ENCODE data around the gene PUS3.

Gene PUS3, protein sequence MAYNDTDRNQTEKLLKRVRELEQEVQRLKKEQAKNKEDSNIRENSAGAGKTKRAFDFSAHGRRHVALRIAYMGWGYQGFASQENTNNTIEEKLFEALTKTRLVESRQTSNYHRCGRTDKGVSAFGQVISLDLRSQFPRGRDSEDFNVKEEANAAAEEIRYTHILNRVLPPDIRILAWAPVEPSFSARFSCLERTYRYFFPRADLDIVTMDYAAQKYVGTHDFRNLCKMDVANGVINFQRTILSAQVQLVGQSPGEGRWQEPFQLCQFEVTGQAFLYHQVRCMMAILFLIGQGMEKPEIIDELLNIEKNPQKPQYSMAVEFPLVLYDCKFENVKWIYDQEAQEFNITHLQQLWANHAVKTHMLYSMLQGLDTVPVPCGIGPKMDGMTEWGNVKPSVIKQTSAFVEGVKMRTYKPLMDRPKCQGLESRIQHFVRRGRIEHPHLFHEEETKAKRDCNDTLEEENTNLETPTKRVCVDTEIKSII

DNA sequence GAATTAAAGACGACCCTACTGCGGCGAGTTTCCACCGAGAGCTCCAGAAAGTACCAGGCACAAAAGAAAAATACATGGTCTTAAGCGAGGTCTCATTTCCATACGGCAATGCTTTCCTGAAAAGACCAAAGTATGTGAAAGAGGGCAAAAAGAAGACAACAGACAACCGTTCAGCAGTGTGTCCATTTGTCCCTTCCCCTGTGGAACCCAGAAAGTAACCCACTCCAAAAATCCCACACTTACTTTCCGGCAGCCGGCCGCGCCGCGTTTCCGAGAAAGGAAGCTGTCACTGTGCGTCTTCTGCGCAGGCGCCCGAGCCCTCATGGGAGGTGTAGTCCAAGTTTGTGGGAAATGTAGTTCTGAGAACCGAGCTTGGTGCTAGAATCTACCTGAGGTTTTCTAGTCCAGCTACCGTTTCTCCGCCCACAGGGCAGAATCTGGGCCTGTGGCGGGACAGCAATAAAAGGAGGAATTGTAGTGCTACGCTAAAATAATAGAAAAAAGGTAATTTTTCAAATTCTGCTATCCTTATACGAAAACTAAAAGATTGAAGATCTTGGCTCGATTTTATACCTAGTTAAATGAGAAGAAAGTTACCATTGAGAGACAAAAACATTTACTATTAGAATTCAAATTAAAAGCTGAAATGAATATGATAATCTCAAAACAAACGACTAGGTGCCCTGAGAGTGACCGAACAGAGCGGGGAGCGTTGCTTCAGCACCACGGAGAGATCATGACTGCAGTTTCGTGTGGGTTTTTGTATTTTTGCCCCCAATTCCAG, at the start of gene PUS3:
Gene PUS3 (minus strand): TSS at position 280 of the 784 bp plus-strand sequence. CDS start 6,922 bp downstream, outside the sequence.
- DNase-seq (ENCODE audit: low spot score): peak; percentile 55
- no peak for FAIRE-seq

DNA sequence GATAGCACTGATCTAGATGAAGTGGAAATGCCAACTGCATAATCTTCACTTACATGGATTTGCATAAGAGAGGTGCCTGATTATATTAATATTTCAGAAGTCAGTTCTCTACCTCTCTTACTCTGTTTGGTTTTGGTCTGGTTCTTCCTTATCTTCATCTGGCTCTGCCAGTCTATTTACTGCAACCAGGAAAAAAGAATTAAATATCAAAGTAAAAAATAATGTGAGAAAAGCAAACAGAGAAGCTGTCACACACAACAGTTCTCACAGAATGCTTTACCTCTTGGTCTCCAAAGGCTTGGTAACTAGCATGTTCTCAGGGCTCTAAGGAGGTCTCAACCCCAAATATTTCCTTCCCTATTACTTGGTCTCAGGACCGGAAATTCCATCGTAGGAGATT, 49.6 kb upstream of the PUS3 start:
- FAIRE-seq (no peak), DNase-seq (ENCODE audit: low spot score) (no peak)

DNA sequence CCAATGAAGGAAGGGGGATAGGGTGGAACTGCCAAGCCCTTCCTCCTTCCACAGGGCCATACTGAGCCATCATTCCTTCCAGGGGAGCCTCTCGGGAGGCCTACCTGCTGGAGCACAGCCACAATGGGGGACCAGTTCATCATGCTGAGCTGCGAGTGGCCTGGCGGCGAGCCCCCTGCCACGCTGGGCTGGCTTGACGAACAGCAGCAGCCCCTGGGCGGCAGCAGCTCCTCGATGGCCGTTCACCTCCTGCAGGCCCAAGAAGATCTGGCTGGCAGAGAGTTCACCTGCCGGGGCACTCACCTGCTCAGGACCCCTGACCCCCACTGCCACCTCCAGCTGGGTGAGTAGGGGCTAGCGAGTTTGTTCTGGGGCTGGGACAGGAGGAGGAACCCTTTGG, 48.7 kb upstream of the PUS3 start:
- FAIRE-seq (no peak), DNase-seq (ENCODE audit: low spot score) (no peak)

DNA sequence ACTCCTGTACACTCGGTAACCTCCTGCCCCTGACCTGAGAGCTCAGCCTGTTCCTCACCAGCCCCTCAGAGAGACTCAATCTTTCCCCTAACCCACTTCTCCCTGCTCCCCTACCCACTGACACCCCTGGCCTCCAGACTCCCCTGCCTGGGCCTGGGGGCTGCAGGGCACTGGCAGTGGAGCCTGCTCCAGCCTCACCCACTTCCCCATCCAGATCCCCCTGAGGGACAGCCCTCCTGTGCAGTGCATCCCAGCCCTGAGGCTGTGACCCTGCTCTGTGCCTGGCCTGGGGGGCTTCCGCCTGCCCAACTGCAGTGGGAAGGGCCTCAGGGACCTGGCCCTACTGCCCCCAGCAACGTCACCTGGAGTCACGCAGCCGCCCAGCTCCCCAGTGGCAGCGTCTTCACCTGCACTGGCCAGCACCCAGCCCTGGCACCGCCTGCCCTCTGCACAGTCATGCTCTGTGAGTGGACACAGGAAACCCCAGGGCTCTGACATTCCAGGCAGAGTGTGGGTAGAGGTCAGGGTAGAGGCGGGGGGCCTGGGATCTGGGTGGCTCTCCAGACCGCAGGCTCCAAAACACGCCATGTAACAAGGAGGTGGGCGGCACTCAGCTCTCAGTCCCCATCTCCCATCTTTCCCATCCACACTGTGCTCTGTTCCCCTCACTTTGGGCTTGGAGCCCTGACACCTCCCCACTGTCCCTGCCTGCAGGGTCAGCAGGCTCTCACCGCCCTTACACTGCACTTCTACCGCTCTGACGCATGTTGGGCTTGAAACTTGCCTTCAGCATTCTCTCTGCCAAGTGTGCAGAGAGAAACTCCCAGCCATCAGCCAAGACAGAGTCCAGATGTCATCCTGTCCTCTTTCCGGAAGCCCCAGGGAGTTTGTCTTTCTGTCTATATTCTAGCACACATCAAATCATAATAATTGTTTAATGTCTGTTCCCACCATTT, 48.0 kb upstream of the PUS3 start:
- FAIRE-seq (no peak), DNase-seq (ENCODE audit: low spot score) (no peak)

DNA sequence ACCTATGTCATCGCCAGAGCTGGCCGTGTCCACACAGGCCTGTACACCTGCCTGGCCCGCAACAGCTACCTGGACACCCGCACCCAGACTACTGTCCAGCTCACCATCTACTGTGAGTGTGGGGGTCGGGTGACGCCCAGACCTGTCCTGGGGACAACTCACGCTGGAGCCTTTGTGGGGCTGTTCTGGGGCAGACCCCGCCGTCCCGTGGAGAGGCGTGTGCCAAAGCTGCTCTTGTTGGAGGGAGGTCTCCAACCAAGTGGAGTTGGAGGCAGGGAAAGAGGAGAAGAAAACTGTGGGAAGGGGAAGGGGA, 47.1 kb upstream of the PUS3 start:
- no peak for DNase-seq (ENCODE audit: low spot score)

DNA sequence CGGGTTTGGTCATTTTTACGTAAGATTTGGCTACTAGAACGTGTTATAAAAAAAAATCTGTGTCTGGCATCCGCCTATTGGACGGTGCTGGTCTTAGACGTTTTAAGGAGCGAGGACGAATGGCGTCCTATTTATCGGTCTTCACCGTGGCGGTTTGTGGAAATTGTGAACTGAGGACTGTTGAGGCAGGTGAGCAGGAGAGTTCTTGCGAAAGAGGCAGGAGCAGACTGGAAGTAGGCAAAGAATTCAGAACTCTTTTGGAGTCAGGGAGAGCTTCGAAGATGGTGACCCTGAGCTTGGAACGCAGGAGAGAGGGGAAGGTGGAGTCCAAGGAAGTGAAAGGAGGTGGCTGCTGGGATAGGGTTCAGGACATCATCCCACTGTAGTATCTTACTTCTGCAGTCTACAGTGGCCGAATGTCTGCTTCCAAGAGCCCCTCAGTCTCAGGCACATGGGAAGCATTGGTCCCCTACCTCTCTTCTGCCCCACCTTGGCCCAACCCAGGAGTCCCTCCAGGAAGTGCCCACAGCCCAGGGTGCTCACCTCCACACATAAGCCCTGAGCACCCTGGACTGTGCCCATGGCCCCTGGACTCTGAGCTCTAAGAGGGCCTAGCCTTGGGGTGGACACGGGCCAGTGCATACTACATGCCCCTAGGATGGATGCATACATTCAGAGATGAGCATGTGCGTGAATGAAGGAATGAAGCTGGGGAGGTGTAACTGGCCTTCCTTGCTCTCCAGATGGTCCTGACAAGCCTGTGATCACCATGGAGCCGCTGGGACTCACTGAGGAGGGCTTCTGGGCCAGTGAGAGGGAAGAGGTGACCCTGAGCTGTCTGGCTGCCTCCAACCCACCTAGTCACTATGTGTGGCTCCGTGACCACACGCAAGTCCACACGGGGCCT, 46.5 kb upstream of the PUS3 start:
- FAIRE-seq: no peak
- DNase-seq (ENCODE audit: low spot score): no peak

More for the DNA sequence above, 47.1 kb upstream of the PUS3 start:
- FAIRE-seq: no peak

DNA sequence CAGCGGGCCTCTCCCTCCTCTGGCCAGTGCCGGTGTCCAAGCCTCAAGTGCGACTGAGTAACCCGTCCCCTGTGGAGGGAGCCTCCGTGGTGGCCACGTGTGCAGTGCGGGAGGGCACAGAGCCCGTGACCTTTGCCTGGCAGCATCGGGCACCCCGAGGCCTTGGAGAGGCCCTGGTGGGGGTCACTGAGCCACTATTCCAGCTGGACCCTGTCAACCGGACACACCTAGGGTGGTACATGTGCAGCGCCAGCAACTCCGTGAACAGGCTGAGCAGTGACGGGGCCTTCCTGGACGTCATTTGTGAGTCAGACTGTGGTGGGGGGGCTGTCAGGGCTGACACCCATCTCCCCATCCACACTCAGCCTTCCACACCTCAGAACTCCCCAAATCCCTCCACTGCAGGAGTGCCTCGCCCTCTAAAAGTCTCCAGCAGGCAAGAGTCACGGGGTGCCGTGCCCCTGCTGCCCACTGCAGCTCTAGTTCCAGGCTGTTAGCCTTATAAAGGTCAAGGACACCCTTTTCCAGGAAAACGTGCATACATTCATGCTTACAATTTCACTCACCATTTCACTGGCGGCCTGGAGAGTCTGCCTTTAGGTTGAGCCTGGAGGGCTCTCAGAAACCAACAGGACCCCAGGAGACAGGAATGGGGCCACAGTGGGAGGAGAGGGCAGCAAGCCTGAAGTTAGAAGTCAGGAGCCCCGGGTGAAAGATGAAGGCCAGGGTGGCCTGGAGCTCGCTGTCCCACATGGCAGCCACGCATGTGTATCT, 45.5 kb upstream of the PUS3 start:
- no peak for DNase-seq (ENCODE audit: low spot score)
- FAIRE-seq: no peak

DNA sequence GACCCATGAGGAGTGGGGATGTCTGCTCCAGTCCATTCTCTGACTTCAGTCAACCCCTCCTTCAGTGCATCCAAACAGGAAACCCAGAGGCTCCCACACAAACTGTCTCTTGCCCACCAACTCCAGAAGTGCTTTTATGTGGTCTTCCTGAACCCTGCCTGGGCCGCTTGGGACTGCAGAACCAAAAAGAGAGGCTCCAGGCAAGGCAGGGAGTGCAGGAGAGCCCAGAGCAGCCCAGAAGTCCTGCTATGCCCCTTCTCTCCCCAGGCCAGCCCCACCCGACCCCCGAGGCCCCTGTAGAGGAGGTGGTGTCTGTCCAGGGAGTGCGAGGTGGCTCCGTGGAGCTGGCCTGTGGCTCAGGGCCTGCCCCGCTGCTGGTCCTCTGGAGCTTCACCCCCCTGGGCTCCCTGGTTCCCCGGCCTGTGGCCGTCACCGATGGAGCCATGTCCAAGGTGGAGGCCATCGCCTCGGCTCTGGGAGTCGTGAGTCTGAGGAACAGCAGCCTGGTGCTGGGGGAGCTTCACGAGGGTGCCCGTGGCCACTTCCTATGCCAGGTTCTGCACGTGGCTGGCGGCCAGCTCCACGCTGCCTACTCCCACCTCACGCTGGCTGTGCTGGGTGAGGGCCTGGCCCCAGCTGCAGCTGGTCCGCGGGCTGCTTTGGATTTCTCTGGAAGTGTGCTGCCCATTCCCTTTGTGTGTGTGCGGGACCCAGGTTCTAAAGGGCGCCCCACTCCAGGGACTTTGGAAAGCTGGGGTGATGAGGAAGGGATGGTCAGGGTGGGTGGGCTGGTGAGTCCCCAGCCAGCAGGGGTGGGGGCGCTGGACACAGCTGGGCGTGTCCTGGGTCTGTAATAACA, 44.6 kb upstream of the PUS3 start:
- FAIRE-seq (no peak), DNase-seq (ENCODE audit: low spot score) (no peak)

DNA sequence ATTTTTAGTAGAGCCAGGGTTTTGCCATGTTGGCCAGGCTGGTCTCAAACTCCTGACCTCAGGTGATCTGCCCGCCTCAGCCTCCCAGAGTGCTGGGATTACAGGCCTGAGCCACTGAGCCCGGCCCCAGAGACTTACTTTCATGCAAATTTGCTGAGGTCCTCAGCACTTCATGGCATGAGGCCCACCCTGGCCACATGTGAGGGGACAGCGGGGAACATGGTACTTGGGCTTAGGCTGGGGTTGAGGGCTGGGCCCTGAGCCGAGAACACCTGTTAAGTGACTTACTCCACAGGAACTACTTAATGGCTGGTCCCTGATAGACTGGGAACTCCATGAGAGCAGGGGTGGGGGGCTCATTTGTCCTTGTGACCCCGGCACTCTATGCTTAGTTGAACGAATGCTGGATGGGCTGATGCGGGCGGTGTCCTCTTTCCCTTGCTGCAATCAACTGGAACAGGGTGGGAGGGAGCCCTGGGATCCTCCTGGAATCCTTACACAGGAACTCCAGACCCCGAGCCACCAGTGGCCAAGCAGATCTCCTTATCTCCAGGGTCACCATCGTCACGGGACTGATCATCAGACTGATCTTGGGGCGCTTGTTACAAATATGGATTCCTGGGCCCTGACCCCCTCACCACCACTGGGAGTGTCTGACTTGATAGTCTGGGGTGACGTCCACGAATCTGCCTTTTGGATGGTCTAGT, 43.9 kb upstream of the PUS3 start:
- FAIRE-seq: no peak
- no peak for DNase-seq (ENCODE audit: low spot score)

DNA sequence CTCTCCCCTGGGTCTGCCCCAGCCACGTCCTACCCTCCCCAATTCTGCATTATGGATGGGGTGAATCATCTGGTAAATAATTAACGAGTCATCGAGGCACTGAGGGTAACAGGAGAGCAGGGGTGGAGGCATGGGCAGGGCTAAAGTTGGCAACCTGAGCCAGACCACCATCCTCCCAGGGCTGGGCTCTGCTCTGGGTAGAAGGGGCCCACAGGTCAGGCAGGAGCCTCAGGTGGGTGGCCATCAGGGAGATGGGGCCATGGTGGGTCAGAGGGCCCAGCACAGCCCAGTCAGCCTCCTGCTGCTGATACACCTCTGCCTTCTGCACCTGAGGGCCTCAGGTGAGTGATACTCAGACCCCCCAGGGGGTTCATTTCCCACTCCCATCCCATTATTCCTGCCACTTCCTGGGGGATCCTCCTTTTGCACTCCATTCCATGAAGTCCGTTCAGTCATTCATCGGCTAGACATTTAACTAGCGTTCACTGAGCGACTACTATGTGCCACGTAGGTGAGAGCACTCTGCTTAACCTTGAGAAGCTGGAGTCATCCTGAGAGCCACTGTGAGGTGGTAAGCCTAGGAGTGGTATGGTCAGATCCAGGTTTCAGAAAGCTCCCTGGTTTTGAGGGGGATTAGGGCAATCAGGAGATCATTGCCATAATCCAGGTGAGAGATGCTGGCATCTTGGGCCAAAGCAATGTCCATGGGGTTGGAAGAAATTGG, 43.0 kb upstream of the PUS3 start, which contains the start of gene VSIG10L2:
Gene VSIG10L2 (plus strand): TSS at position 248 of the 724 bp plus-strand sequence. CDS start 12 bp downstream, at position 260.
- DNase-seq (ENCODE audit: low spot score) (no peak), FAIRE-seq (no peak)

DNA sequence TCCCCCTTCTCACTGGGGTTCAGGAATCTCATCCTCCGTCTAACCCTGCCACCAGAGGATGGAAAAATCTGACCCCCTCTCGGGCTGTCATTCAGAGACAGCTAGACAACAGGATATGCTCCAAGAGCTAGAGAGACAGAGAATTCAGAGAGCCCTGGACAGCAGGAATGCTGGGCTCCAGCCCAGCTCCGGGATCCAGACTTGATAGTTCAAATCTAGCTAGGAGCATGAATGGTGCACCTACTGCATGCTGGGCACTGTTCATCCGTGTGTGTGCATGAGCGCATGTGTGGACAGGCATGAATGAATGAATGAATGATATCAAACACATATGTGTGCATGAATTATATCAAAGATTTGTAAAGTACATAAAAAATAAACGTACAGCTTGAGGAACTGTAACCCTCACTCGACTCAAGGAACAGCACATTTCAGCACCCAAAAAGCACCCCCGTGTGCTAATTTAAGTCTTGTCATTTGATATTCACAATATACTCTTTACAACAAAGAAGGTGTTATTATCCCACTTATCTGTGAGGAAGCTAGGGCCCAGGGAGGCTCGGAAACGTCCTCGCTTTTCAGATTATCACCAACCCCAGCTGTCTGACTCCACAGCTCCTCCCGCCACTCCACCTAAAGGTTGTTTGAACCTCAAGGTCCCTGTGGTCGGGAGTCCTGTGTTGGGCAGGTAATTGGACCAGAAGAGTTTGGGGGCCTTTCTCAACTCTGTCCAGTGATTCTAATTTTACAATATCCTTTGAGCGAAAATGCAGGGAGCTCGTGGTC, 42.2 kb upstream of the PUS3 start:
- DNase-seq (ENCODE audit: low spot score): no peak
- FAIRE-seq: no peak

DNA sequence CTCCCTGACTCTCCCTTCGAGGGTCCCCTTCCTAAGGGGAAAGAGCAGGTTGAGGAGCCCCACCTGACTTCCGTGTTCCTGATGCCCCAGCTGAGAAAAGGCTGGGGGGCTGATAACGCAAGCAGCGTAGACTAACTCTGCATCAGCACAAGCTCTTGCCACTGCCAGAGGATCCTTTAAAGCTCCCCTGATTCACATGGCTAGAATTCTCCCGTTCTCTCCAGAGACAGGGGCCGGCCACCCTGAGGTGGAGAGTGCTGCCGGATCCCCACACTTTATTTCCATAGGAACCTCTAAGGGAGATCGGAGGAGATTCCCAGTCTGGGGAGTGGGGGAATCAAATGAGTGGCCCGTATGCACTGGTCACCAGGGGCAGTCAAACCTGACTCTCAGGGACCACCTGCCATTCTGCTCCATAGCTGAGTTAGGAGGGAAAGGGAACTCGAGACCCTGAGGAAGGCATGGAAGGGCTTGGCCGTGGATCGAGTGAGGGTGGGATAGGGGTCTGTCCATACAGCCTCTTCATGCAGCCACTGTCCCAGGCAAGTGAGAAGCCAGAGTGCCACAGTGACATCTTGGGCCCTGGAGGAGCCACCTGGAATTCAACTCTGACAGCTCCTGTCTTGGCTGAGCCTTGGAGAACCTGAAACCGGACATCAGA, 41.5 kb upstream of the PUS3 start:
- FAIRE-seq (no peak), DNase-seq (ENCODE audit: low spot score) (no peak)

DNA sequence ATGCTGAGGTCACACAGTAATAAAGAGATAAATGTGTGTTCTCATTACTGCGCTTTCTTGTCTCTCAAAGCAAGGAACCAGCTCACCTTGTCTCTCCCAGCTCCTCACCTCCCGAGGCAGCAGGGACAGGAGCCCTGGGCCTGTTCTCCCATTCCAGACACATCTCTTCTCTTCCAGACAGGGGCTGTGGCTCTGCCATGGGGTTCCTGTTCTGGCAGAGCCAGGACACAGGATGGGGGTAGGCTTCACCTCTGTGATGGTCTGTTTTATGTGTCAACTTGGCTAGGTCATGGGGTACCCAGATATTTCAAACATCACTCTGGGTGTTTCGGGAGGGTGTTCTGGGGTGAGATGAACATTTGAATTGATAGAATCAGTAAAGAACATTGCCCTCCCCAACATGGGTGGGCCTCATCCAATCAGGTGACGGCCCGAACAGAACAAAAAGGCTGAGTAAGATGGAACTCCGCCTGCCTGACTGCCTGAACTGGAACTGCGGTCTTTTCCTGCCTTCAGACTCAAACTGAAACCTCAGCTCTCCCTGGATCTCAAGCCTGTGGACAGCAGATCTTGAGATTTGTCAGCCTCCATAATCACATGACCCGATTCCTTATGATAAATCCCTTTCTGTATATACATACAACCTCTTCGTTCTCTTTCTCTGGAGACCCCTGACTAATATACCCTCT, 40.8 kb upstream of the PUS3 start:
- DNase-seq (ENCODE audit: low spot score) (no peak), FAIRE-seq (no peak)

DNA sequence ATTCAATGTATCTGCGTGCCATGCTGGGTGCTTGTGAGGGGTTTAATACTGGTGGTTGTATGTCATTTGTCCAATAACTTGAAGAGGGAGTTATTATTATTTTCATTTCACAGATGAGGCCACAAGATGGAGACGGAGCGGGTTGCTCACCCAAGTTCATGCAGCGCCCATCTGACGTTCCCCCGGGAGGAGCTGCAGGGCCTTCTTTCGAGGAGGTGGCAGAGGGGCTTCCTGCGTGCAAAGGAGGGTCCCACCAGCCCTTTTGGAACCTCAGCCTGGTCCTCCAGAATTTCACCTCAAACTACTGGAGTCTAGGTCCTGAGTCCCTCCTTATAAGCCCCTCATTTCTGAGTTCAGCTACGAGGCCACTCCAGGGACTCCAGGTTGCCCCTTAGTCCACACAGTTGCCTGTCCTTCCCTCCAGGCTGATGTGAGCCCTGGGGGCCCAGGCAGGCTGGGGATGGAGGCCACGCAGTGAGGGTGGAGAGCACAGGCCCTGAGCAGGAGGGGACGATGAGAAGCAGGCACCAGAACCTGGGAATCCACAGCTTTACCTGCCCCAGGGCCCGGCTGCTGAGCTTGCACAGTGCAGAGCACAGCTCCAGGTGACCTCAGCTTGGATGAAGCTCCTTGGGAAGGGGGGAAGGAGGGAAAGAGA, 39.9 kb upstream of the PUS3 start:
- DNase-seq (ENCODE audit: low spot score) (no peak), FAIRE-seq (no peak)
